ENCODE measurements around the gene NT5DC4. TPM values are rescaled to one million over a fixed set of nuclear protein-coding genes. Genes with fewer than 3 reads are reported as not detected.

NT5DC4 gene
- total RNA-seq, 2 experiments from 2014 or later = not detected

DNA sequence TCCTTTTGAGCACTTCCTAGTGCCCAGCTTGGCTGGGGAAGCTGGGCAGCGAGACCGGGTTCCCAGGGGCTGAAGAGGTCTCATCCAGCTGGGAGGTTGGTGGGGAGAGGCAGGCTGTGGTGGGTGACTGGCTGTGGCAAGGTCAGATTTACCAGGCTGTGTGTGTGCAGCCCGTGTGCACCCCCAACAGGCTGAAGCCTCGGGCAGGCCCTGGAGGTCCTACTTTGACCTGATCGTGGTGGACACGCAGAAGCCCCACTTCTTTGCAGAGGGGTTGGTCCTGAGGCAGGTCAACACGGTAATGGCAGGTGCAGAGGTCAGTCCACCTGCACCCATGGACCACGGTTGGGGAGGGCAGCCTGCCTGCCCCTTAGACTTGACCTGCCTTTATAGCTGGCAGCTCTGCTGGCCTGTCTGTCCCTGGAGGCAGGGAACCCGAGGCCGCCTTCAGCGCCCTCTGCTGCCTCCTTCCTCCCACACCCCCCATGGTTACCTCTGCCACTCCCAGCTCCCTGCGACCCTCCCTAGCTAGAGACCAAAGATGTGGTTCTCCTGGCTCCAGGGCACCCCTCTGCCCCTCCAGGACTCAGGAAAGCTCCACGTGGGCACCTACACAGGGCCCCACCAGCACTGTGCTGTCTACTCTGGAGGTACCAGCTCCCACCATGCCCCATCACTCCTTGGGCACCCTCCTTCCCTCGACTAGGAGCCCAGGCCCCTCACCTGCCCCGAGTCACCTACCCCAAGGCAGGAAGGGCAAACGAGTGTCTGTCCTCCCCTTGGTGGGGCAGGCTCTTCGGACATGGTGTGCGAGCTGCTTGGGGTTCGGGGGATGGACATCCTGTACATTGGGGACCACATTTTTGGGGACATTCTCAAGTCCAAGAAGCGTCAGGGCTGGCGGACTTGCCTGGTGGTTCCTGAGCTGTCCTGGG lies 4.0 kb downstream of the NT5DC4 start:
- H3K36me3 Mint-ChIP-seq (ENCODE audit: low read depth) = no peaks in the 10 kb centered on the region
- peaks cover 12% of the 10 kb centered on the region for H3K4me1 Mint-ChIP-seq (ENCODE audit: low read depth)
- peaks cover 10% of the 10 kb centered on the region for H3K27me3 Mint-ChIP-seq (ENCODE audit: low read depth)
- ChIA-PET CTCF (interaction anchor here (0.9 to 10.0 kb wide), 19 partner anchors 9 to 141 kb away, joined by 3 to 335 read pairs (median 8); partner anchors contain the start of gene SLC20A1), POLR2A (interaction anchor here (0.6 to 2.2 kb wide), 4 partner anchors 17 to 121 kb away, joined by 3 to 6 read pairs (median 4); no protein-coding TSS in a partner anchor)
- no peak for ATAC-seq
- DNase-seq = no peak
- no peak overlapping the region for H3K27ac Mint-ChIP-seq
- no peak overlapping the region for H3K4me3 Mint-ChIP-seq
- H3K9me3 Mint-ChIP-seq (ENCODE audit: insufficient read depth) = no peaks in the 10 kb centered on the region

DNA sequence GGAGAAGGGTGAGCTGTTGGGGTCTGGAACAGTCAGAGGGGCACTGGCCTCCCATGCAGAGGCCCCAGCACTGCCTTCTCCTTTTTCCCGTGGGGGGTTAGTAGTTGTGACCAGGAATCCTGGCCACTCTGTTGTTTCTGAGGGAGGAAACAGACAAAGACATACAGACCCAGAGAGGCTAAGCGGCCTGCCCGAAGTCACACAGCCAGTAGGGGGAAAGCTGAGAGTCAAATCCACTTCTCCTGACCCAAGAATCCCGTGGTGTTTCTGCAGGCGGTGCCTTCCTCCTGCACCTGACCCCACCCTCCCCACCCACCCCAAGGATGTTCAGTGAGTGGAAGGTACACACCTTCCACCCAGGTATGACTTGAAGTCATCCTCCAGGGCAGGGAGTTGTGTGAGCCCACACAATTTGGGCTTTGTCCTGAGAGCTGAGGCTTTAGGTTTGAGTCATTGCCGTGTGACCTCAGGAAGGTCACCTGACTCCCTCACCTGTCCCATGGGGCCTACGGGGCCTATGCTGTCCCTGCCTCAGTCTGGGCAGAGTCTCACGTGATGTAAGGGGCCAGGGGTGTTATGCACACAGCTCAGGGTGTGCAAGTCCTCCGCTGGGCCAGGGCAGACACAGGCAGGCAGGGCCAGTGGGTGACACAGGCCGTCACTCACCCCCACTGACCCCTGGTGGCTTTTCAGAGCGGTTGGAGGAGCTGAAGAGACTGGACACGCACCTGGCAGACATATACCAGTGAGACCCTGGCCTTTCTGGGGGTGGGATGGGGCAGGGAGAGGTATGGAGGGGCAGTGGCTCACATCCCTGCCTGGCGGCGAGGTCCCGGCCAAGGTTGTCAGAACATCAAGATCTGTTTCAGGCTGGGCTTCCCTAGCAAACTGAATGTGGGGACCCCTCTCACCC lies 5.0 kb downstream of the NT5DC4 start:
- H3K27me3 Mint-ChIP-seq (ENCODE audit: low read depth) = peaks cover 10% of the 10 kb centered on the region
- ATAC-seq = no peak

DNA sequence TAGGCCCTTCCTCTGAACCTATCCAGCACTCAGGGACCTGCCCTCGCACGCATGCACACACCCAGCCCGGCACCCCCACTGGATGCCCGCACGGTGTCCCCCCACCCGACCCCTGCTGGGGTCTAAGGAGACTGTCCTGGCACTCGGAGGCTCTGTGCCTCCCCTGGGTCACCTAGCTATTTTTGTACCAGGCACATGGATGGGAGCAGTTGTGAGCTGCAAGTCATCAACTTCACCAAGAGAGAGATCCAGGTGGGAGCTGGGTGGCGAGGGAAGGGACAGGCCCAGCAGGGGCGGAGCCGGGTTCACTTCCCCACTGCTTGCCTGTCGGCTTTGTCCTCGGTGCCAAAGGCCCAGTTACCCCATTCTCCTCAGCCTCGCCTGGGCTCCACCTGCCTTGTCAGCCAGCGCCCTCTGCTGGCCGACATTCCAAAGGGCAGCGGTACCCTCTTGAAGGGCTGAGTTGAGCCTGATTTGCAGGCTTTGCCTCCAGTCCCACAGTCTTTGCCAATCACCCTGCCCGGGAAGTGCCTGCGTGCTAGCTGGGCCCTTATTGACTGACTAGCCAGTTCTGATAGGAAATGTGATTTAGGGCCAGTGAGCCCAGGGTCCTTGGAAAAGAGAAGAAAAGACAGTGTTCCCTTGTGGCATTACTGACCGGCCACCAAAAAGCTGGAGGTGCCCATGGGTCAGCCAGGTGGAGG lies 5.8 kb downstream of the NT5DC4 start:
- peak; percentile 92 for DNase-seq
- peaks cover 12% of the 10 kb centered on the region for H3K27me3 Mint-ChIP-seq (ENCODE audit: low read depth)

More for the DNA sequence above, 5.0 kb downstream of the NT5DC4 start:
- POLR2A ChIA-PET = interaction anchor here (1.3 to 2.2 kb wide), 3 partner anchors 99 to 122 kb away, joined by 4 to 6 read pairs (median 5); no protein-coding TSS in a partner anchor
- Mint-ChIP-seq H3K27ac (no peak overlapping the region), H3K4me3 (no peak overlapping the region), H3K36me3 (ENCODE audit: low read depth) (no peaks in the 10 kb centered on the region), H3K9me3 (ENCODE audit: insufficient read depth) (no peaks in the 10 kb centered on the region), H3K4me1 (ENCODE audit: low read depth) (peaks cover 12% of the 10 kb centered on the region)
- DNase-seq = no peak
- CTCF ChIA-PET = interaction anchor here (0.6 to 10.0 kb wide), 37 partner anchors 10 to 233 kb away, joined by 3 to 335 read pairs (median 7); partner anchors contain the start of genes CHCHD5 and SLC20A1

DNA sequence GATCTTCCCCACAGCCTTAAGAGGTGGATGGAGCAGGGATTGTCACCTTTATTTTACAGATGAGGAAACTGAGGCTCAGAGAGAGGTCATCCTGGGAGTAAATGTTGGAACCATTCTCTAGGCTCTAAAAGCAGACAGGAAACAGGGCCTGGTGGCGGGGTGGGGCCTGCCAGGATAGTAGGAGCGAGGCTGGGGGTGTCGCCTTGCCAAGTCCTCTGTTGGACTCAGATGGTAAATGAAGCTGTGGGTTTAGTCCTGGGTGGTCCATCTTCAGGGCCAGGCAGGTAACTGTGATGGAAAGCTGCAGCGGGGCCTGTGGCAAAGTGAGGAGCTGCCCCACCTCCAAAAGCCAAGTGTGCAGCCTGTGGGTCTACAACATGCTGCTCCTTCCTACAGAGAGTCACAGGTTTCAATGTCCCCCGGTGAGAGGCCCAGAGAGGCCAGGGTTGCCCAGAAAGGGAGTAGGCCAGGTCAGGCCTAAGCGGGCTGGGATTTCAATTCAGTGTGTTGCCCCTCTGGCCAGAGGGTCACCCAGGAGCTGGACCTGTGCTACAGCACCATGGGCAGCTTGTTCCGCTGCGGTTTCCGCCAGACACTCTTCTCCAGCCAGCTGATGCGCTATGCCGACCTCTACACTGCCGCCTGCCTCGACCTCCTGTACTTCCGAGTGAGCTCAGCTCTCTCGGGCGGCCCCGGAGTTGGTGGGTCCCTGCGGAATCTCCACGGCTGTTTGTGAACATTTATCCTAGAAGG lies 6.6 kb downstream of the NT5DC4 start:
- Mint-ChIP-seq H3K27me3 (ENCODE audit: low read depth) (peaks cover 13% of the 10 kb centered on the region), H3K27ac (no peak overlapping the region), H3K4me3 (no peak overlapping the region), H3K9me3 (ENCODE audit: insufficient read depth) (no peaks in the 10 kb centered on the region), H3K36me3 (ENCODE audit: low read depth) (no peaks in the 10 kb centered on the region), H3K4me1 (ENCODE audit: low read depth) (peaks cover 12% of the 10 kb centered on the region)
- POLR2A ChIA-PET = interaction anchor here (0.8 kb wide), 1 partner anchor 142 kb away, joined by 3 read pairs; no protein-coding TSS in a partner anchor
- CTCF ChIA-PET = interaction anchor here (0.7 to 10.0 kb wide), 31 partner anchors 10 to 231 kb away, joined by 3 to 335 read pairs (median 8); partner anchors contain the start of genes CHCHD5 and SLC20A1
- peak; percentile 18 for DNase-seq
- ATAC-seq = no peak

More for the DNA sequence above, 5.8 kb downstream of the NT5DC4 start:
- ChIA-PET CTCF (interaction anchor here (0.7 to 10.0 kb wide), 40 partner anchors 11 to 232 kb away, joined by 3 to 335 read pairs (median 6); partner anchors contain the start of genes CHCHD5 and SLC20A1), POLR2A (interaction anchor here (0.8 to 1.3 kb wide), 2 partner anchors 102 to 141 kb away, joined by 3 to 5 read pairs; no protein-coding TSS in a partner anchor)
- H3K4me1 Mint-ChIP-seq (ENCODE audit: low read depth) = peaks cover 12% of the 10 kb centered on the region
- no peaks in the 10 kb centered on the region for H3K36me3 Mint-ChIP-seq (ENCODE audit: low read depth)
- H3K27ac Mint-ChIP-seq = peak overlapping the region; percentile 54
- peak; percentile 98 for ATAC-seq
- H3K4me3 Mint-ChIP-seq = no peak overlapping the region
- no peaks in the 10 kb centered on the region for H3K9me3 Mint-ChIP-seq (ENCODE audit: insufficient read depth)

DNA sequence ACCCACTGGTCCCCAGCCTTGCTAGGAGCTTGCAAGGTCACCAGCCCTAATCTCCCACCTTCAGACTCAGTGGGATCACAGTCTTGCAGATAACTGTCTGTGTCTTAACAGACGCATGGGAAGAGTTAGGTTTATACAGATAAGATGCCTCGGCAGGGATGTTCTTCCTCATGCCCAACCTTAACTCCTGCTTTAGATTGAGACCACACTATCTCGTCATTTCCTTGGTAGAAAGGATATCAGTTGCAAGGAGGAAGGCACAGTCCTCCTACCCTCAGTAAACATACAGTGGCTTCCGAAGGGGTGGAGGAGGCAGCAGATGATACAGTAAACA lies 7.2 kb downstream of the NT5DC4 start:
- Mint-ChIP-seq H3K4me3 (no peak overlapping the region), H3K4me1 (ENCODE audit: low read depth) (peaks cover 12% of the 10 kb centered on the region), H3K36me3 (ENCODE audit: low read depth) (no peaks in the 10 kb centered on the region), H3K27ac (no peak overlapping the region), H3K9me3 (ENCODE audit: insufficient read depth) (no peaks in the 10 kb centered on the region), H3K27me3 (ENCODE audit: low read depth) (peaks cover 13% of the 10 kb centered on the region)
- ATAC-seq (no peak), DNase-seq (no peak)
- ChIA-PET POLR2A (no interaction called here), CTCF (interaction anchor here (0.8 to 10.0 kb wide), 18 partner anchors 10 to 214 kb away, joined by 3 to 335 read pairs (median 18); partner anchors contain the start of genes CHCHD5 and SLC20A1)

DNA sequence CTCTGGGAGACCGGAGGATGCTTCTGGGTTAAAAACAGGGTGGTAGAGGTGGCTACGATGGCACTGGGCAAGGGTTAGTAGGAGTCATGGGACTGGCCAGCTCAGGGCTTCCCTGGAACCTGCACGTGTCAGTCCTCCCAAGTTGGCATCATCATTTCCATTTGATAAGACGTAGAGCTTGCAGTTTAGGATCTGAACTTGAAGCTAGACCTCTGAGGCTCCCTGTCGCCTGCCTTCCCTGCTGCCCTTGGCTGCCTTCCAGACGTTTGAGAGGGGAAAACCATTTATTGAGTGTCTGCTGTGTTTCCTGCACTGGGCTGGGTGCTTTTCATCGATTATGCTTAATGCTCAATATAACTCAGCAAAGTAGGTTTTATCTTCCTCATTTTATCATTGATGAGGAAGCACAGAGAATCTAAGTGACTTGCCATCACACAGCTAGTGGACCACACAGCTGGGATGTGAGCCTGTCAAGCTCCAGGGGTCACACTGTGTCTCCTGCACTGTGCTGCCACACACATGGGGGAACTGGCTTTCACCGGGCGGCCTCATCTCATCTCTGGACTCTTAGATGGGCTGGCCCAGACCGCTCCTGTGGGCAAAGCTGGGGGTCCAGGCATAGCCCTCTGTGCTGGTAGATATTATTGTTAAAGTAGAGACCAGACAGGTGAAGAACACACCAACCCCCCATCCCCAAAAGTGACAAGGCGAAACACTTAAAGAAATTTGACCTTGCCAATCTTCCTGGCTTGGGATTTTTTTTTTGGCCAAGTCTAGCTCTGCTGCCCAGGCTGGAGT lies 7.8 kb downstream of the NT5DC4 start:
- Mint-ChIP-seq H3K9me3 (ENCODE audit: insufficient read depth) (no peaks in the 10 kb centered on the region), H3K27ac (no peak overlapping the region), H3K27me3 (ENCODE audit: low read depth) (peaks cover 13% of the 10 kb centered on the region), H3K4me1 (ENCODE audit: low read depth) (peaks cover 12% of the 10 kb centered on the region), H3K36me3 (ENCODE audit: low read depth) (no peaks in the 10 kb centered on the region), H3K4me3 (no peak overlapping the region)
- ATAC-seq = no peak
- POLR2A ChIA-PET = no interaction called here
- CTCF ChIA-PET = interaction anchor here (0.8 to 10.0 kb wide), 15 partner anchors 9 to 248 kb away, joined by 3 to 335 read pairs (median 18); partner anchors contain the start of genes CHCHD5 and SLC20A1
- peak; percentile 19 for DNase-seq

DNA sequence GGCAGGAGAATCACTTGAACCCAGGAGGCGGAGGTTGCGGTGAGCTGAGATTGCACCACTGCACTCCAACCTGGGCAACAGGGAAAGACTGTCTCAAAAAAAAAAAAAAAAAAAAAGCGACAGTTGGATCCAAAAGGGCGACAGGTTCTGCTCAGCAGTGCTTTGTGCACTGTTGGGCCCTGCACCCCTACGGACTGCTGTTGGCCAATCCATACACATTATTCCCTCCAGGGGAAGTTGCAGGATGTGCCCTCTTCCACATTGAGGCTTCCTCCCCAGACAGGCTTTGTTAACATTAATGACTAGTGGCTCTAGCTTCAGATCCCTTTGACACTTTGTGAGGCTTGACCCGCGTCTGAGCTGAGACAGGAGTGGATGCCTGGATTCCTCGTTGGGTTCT lies 9.4 kb downstream of the NT5DC4 start:
- Mint-ChIP-seq H3K4me3 (no peak overlapping the region), H3K9me3 (ENCODE audit: insufficient read depth) (no peaks in the 10 kb centered on the region), H3K36me3 (ENCODE audit: low read depth) (no peaks in the 10 kb centered on the region), H3K27me3 (ENCODE audit: low read depth) (peaks cover 13% of the 10 kb centered on the region), H3K4me1 (ENCODE audit: low read depth) (peaks cover 12% of the 10 kb centered on the region), H3K27ac (no peak overlapping the region)
- ATAC-seq (no peak), DNase-seq (no peak)
- CTCF ChIA-PET = interaction anchor here (1.1 to 10.0 kb wide), 3 partner anchors 9 to 101 kb away, joined by 3 to 335 read pairs (median 3); no protein-coding TSS in a partner anchor
- POLR2A ChIA-PET = no interaction called here

DNA sequence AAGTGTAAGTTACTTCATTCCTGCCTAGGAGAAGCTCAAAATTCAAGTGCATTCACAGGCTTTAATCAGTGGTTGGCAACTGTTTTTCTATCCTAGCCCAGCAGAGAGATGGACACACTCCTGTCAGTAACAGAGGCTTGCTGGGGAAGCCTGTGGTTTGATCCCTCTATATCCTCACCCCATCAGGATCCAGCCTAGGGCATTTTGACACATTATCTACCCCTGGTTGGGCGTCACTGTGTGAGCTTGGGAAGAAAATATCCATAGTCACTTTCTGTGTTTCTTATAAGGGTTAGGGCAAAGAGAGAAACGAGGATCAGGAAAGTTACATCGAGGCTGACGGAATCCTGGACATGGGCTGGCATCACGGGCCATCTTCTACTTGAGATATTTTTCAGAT lies 10.0 kb downstream of the NT5DC4 start:
- H3K27ac Mint-ChIP-seq = no peak overlapping the region
- no peak for DNase-seq
- ChIA-PET POLR2A (no interaction called here), CTCF (interaction anchor here (1.2 to 10.0 kb wide), 2 partner anchors 8 to 101 kb away, joined by 3 to 335 read pairs; no protein-coding TSS in a partner anchor)
- H3K9me3 Mint-ChIP-seq (ENCODE audit: insufficient read depth) = no peaks in the 10 kb centered on the region
- no peak for ATAC-seq
- no peak overlapping the region for H3K4me3 Mint-ChIP-seq
- peaks cover 13% of the 10 kb centered on the region for H3K27me3 Mint-ChIP-seq (ENCODE audit: low read depth)
- H3K4me1 Mint-ChIP-seq (ENCODE audit: low read depth) = peaks cover 12% of the 10 kb centered on the region
- H3K36me3 Mint-ChIP-seq (ENCODE audit: low read depth) = no peaks in the 10 kb centered on the region

DNA sequence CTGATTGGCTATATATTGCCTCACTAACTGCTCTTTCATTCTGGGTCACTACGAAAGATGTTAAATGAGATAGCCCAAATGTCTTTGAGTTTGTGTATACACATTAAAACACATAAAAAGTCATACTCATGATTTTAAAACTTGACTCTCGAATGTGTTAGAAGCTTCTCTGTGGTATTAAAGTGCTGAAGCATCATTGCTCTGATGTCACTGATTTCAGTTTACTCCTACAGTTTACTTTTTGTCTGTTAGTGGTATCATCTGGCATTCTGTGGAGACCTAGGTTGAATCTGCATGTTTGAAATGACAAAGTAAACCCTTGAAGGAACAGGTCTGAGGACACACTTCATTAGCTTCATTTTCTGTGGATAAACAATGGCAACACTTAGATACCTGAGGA lies 10.7 kb downstream of the NT5DC4 start:
- H3K4me3 Mint-ChIP-seq = no peak overlapping the region
- peaks cover 2% of the 10 kb centered on the region for H3K36me3 Mint-ChIP-seq (ENCODE audit: low read depth)
- ChIA-PET CTCF (interaction anchor here (1.2 to 10.0 kb wide), 2 partner anchors 8 to 102 kb away, joined by 3 to 335 read pairs; no protein-coding TSS in a partner anchor), POLR2A (no interaction called here)
- peaks cover 7% of the 10 kb centered on the region for H3K4me1 Mint-ChIP-seq (ENCODE audit: low read depth)
- peaks cover 13% of the 10 kb centered on the region for H3K27me3 Mint-ChIP-seq (ENCODE audit: low read depth)
- DNase-seq (no peak), ATAC-seq (no peak)
- no peak overlapping the region for H3K27ac Mint-ChIP-seq
- no peaks in the 10 kb centered on the region for H3K9me3 Mint-ChIP-seq (ENCODE audit: insufficient read depth)

Data from activated CD8-positive, alpha-beta T cell treated with anti-CD3 and anti-CD28 coated beads, Interleukin-2, amount 10 ng/mL, durations not matched to agents 7 days and 5 days (primary cell).